Dedifferentiated amniotic fluid mesenchymal stem cell (primary cell): ENCODE data around the gene ABL1.

Experiments
- DNase-seq: peaks from one replicate; pipeline ENCODE4 v3.0.0-alpha.2; 2016; ENCODE audit errors: extremely low spot score

The ABL1 gene

GRCh38 chr9:130931508-130932254 lies 96.6 kb downstream of the ABL1 start:
- no peak for DNase-seq

GRCh38 chr9:130932255-130933079 lies 97.4 kb downstream of the ABL1 start:
- no peak for DNase-seq

GRCh38 chr9:130933114-130934046 lies 98.3 kb downstream of the ABL1 start:
- DNase-seq: no peak

GRCh38 chr9:130934246-130934645 lies 99.2 kb downstream of the ABL1 start:
- no peak for DNase-seq

- DNase-seq: no peak
Observed at GRCh38 chr9:130934702-130935647, 99.9 kb downstream of the ABL1 start.

GRCh38 chr9:130935648-130936271 lies 100.7 kb downstream of the ABL1 start:
- DNase-seq: no peak

- peak; percentile 20 for DNase-seq
Observed at GRCh38 chr9:130936285-130937117, 101.4 kb downstream of the ABL1 start.
